C4-2B (cell line): ENCODE measurements around the gene EFNB1.

Source experiments
- ZFX ChIP-seq: fragments of 450-650 bp; IDR thresholded peaks from 2 replicates; pipeline ENCODE4 v1.6.1; 2017
- TF ChIP-seq, protein P1 (sequence below): fragments of 450-650 bp; conservative IDR thresholded peaks from 2 replicates; pipeline ENCODE4 v1.5.1; 2017; ENCODE audit warnings: mild to moderate bottlenecking

DNA sequence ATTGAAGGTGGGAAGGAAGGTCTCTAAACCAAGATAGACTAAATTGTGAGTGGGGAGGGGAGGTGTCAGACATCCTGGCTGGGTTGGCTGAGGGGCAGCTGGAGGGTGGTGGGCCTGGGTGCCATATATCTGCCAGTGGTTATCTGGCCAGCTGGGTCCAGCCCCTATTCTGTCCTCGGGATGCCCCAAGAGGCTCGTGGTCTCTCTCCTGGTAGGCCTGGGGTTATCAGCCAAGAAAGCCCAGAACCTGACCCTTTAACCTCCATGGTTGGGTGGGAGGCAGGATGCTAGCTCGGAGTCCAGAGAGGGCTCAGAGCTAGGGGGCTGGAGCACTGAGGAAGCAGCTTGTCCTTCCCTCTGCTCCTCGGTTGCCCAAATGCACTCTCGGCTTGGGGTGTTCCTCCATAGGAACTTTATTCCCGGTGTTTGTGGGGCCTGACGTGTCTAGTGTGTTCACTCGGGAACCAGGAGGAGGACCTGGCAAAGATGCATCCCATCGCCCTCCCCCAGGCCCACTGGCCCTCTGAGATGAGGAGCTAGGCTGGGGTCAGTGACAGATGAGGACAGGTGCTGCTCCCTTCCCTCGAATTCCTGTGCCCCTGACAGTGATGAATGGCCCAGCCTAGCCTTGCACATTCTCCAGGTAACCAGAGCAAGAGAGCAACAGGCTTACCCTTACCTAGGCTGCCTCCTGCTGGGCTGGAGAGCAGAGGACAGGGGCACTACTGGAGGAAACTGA, 5.2 kb upstream of the EFNB1 start:
- TF ChIP-seq, protein P1, sequence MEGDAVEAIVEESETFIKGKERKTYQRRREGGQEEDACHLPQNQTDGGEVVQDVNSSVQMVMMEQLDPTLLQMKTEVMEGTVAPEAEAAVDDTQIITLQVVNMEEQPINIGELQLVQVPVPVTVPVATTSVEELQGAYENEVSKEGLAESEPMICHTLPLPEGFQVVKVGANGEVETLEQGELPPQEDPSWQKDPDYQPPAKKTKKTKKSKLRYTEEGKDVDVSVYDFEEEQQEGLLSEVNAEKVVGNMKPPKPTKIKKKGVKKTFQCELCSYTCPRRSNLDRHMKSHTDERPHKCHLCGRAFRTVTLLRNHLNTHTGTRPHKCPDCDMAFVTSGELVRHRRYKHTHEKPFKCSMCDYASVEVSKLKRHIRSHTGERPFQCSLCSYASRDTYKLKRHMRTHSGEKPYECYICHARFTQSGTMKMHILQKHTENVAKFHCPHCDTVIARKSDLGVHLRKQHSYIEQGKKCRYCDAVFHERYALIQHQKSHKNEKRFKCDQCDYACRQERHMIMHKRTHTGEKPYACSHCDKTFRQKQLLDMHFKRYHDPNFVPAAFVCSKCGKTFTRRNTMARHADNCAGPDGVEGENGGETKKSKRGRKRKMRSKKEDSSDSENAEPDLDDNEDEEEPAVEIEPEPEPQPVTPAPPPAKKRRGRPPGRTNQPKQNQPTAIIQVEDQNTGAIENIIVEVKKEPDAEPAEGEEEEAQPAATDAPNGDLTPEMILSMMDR = no peak
- no peak for TF ChIP-seq ZFX
